ENCODE results near the gene SPRED2.

GRCh38 chr2:65300134-65300760 is 132.2 kb downstream of the SPRED2 start:
- TF ChIP-seq CTCF (IDR thresholded peaks at IDR 0.05) = no peak
- peak in 1 of 2 donors; percentile 96 for TF ChIP-seq POLR2AphosphoS5 (IDR thresholded peaks at IDR 0.05; ENCODE audit: insufficient read depth in 1 of 2, low read depth in 1 of 2)

Data from vagina (tissue), 2 donors.